Muscle of leg (tissue), 11 donors: ENCODE results near the gene UBE2F. TPM values are rescaled to one million over a fixed set of nuclear protein-coding genes. Genes with fewer than 3 reads are reported as not detected.
"Not testable (repeated sequence)": the region's sequence is repeated elsewhere in the genome, so short reads cannot be mapped to it uniquely, and the experiment has no call there.

Source experiments
- DNase-seq: peaks from one replicate; pipeline ENCODE4 v3.0.0; 2013
- H3K27ac ChIP-seq: one replicate; pipeline ENCODE4 v1.5.1; 2013; ENCODE audit warnings: mild to moderate bottlenecking, low read length, control low read depth
- H3K27me3 ChIP-seq: one replicate; pipeline ENCODE4 v1.6.1; 2013; ENCODE audit warnings: low read length; ENCODE audit not compliant: control insufficient read depth, insufficient read depth
- H3K36me3 ChIP-seq: one replicate; pipeline ENCODE4 v1.6.1; 2013; ENCODE audit warnings: low read length; ENCODE audit not compliant: control insufficient read depth, insufficient read depth
- H3K4me1 ChIP-seq: one replicate; pipeline ENCODE4 v1.6.1; 2013; ENCODE audit warnings: low read length; ENCODE audit not compliant: control insufficient read depth, insufficient read depth
- H3K4me3 ChIP-seq: one replicate; pipeline ENCODE4 v1.5.1; 2013; ENCODE audit warnings: low read length, control low read depth
- H3K9me3 ChIP-seq: replicated peaks from 2 replicates; pipeline ENCODE4 v1.6.1; 2013; ENCODE audit warnings: low read depth, low read length; ENCODE audit not compliant: control insufficient read depth
- WGBS: methylation state at CpG from one replicate; pipeline ENCODE4 v1.1.5; 2013; ENCODE audit warnings: missing lambda C conversion rate; ENCODE audit not compliant: insufficient coverage; 5-methylcytosine and 5-hydroxymethylcytosine counted together
- polyA plus RNA-seq, 8 donors: library from polyadenylated mRNA; unstranded; fragments of 120-200 nt; gene quantifications; one replicate each; pipeline versions ENCODE4 v1.2.1 to v1.2.3, GENCODE V29; 2013; ENCODE audit warnings: inconsistent platforms in 1 of 8, low replicate concordance in 1 of 8; ENCODE audit not compliant: insufficient read length in 8 of 8, insufficient read depth in 1 of 8
- total RNA-seq: library from RNA; stranded (reverse); fragments of 120-200 nt; gene quantifications from one replicate; pipeline ENCODE4 v1.2.4, GENCODE V29; 2013

UBE2F gene
- total and polyA plus RNA-seq, 9 donors: 31.8 to 42.6 (median 38.7) TPM

- no peaks in the 10 kb centered on the region for H3K27me3 ChIP-seq
- peaks cover 13% of the 10 kb centered on the region for H3K4me1 ChIP-seq
- H3K27ac ChIP-seq: no peak overlapping the region
- H3K9me3 ChIP-seq: no peaks in the 10 kb centered on the region
- WGBS: 100% methylated on average over 2 of the region's 2 CpGs
- no peak for DNase-seq
- no peak overlapping the region for H3K4me3 ChIP-seq
- peaks cover 34% of the 10 kb centered on the region for H3K36me3 ChIP-seq
Observed at GRCh38 chr2:237977380-237977779, 10.6 kb downstream of the UBE2F start.

- peaks cover 13% of the 10 kb centered on the region for H3K4me1 ChIP-seq
- peaks cover 32% of the 10 kb centered on the region for H3K36me3 ChIP-seq
- peak; percentile 49 for DNase-seq
- H3K27ac ChIP-seq: no peak overlapping the region
- H3K27me3 ChIP-seq: no peaks in the 10 kb centered on the region
- no peak overlapping the region for H3K4me3 ChIP-seq
- 38% methylated on average over 2 of the region's 8 CpGs for WGBS
- H3K9me3 ChIP-seq: no peaks in the 10 kb centered on the region
Observed at GRCh38 chr2:237978058-237978712, 11.4 kb downstream of the UBE2F start.

- Histone ChIP-seq H3K4me1 (peaks cover 19% of the 10 kb centered on the region), H3K36me3 (peaks cover 32% of the 10 kb centered on the region), H3K27ac (no peak overlapping the region), H3K27me3 (no peaks in the 10 kb centered on the region), H3K9me3 (no peaks in the 10 kb centered on the region), H3K4me3 (no peak overlapping the region)
- no peak for DNase-seq
- 88% methylated on average over 4 of the region's 6 CpGs for WGBS
Observed at GRCh38 chr2:237979331-237979730, 12.5 kb downstream of the UBE2F start.

- Histone ChIP-seq H3K4me1 (peaks cover 23% of the 10 kb centered on the region), H3K4me3 (no peak overlapping the region), H3K9me3 (no peaks in the 10 kb centered on the region), H3K27ac (no peak overlapping the region), H3K36me3 (peaks cover 27% of the 10 kb centered on the region), H3K27me3 (no peaks in the 10 kb centered on the region)
- no peak for DNase-seq
- WGBS: no CpG with 5 or more reads among the region's 1 CpG
Observed at GRCh38 chr2:237980087-237980486, 13.3 kb downstream of the UBE2F start.

GRCh38 chr2:237980751-237981150 is 13.9 kb downstream of the UBE2F start:
- 76% methylated on average over 5 of the region's 6 CpGs for WGBS
- Histone ChIP-seq H3K27ac (no peak overlapping the region), H3K4me3 (no peak overlapping the region)

GRCh38 chr2:237981621-237982020 is 14.8 kb downstream of the UBE2F start:
- not testable (repeated sequence) for H3K9me3 ChIP-seq, H3K27me3 ChIP-seq, H3K4me3 ChIP-seq, H3K27ac ChIP-seq, DNase-seq
- peaks cover 17% of the 10 kb centered on the region for H3K36me3 ChIP-seq
- H3K4me1 ChIP-seq: peaks cover 23% of the 10 kb centered on the region
- 96% methylated on average over 4 of the region's 5 CpGs for WGBS

More at GRCh38 chr2:237980751-237981150, 13.9 kb downstream of the UBE2F start:
- Histone ChIP-seq H3K9me3 (no peaks in the 10 kb centered on the region), H3K4me1 (peaks cover 23% of the 10 kb centered on the region), H3K27me3 (no peaks in the 10 kb centered on the region), H3K36me3 (peaks cover 22% of the 10 kb centered on the region)
- DNase-seq: no peak

GRCh38 chr2:237982039-237982725 is 15.4 kb downstream of the UBE2F start:
- no peak overlapping the region for H3K4me3 ChIP-seq
- H3K36me3 ChIP-seq: peaks cover 11% of the 10 kb centered on the region
- H3K27me3 ChIP-seq: no peaks in the 10 kb centered on the region
- peaks cover 23% of the 10 kb centered on the region for H3K4me1 ChIP-seq
- H3K9me3 ChIP-seq: peaks cover 4% of the 10 kb centered on the region
- WGBS: 95% methylated on average over 4 of the region's 9 CpGs
- no peak overlapping the region for H3K27ac ChIP-seq
- DNase-seq: no peak

GRCh38 chr2:237983922-237984321 is 17.1 kb downstream of the UBE2F start:
- H3K4me1 ChIP-seq: peaks cover 15% of the 10 kb centered on the region
- H3K27ac ChIP-seq: peak overlapping the region; percentile 49
- 4% methylated on average over 2 of the region's 2 CpGs for WGBS

GRCh38 chr2:237987268-237987667 is 20.5 kb downstream of the UBE2F start:
- WGBS: 92% methylated on average over 2 of the region's 3 CpGs
- H3K9me3 ChIP-seq: peaks cover 4% of the 10 kb centered on the region
- H3K27ac ChIP-seq: no peak overlapping the region
- no peaks in the 10 kb centered on the region for H3K27me3 ChIP-seq
- no peak overlapping the region for H3K4me3 ChIP-seq
- DNase-seq: no peak
- peaks cover 10% of the 10 kb centered on the region for H3K4me1 ChIP-seq
- H3K36me3 ChIP-seq: peaks cover 5% of the 10 kb centered on the region

More at GRCh38 chr2:237983922-237984321, 17.1 kb downstream of the UBE2F start:
- H3K4me3 ChIP-seq: no peak overlapping the region
- H3K36me3 ChIP-seq: peaks cover 3% of the 10 kb centered on the region
- peaks cover 4% of the 10 kb centered on the region for H3K9me3 ChIP-seq
- no peaks in the 10 kb centered on the region for H3K27me3 ChIP-seq
- DNase-seq: no peak

- H3K4me1 ChIP-seq: peaks cover 3% of the 10 kb centered on the region
- peaks cover 10% of the 10 kb centered on the region for H3K36me3 ChIP-seq
- DNase-seq: no peak
- H3K27ac ChIP-seq: no peak overlapping the region
- no peak overlapping the region for H3K4me3 ChIP-seq
- no peaks in the 10 kb centered on the region for H3K27me3 ChIP-seq
- no peaks in the 10 kb centered on the region for H3K9me3 ChIP-seq
- no CpG with 5 or more reads among the region's 1 CpG for WGBS
Observed at GRCh38 chr2:237993701-237994100, 26.9 kb downstream of the UBE2F start.
